GM18498 (cell line): Measurements from ENCODE around the gene COL9A3.

ENCODE experiments used
- ATAC-seq: cut with Tn5 transposase; IDR thresholded peaks from one replicate; pipeline ENCODE4 v1.9.1; 2021; ENCODE audit warnings: mild to moderate bottlenecking, moderate library complexity; ENCODE audit not compliant: unreplicated experiment

The COL9A3 gene

GRCh38 chr20:62796699-62797491 lies 20.0 kb upstream of the COL9A3 start:
- no peak for ATAC-seq

GRCh38 chr20:62797671-62798532 lies 18.9 kb upstream of the COL9A3 start:
- ATAC-seq, result no peak

GRCh38 chr20:62799036-62799435 lies 17.8 kb upstream of the COL9A3 start:
- no peak for ATAC-seq

GRCh38 chr20:62799459-62799858 lies 17.4 kb upstream of the COL9A3 start:
- ATAC-seq, result no peak

GRCh38 chr20:62799873-62800272 lies 17.0 kb upstream of the COL9A3 start:
- no peak for ATAC-seq

GRCh38 chr20:62800314-62801259 lies 16.3 kb upstream of the COL9A3 start:
- no peak for ATAC-seq

GRCh38 chr20:62801284-62802010 lies 15.4 kb upstream of the COL9A3 start:
- ATAC-seq, result no peak

- no peak for ATAC-seq
Observed at GRCh38 chr20:62802026-62802712, 14.7 kb upstream of the COL9A3 start.

GRCh38 chr20:62804021-62804626 lies 12.7 kb upstream of the COL9A3 start:
- no peak for ATAC-seq

- ATAC-seq, result peak; percentile 60
Observed at GRCh38 chr20:62804627-62805154, 12.2 kb upstream of the COL9A3 start, which contains the start of gene OGFR. TSS of gene OGFR (plus strand) at chr20:62804835. CDS start at chr20:62804860, 25 bp downstream.

GRCh38 chr20:62805155-62805710 lies 11.6 kb upstream of the COL9A3 start:
- ATAC-seq, result peak; percentile 32

GRCh38 chr20:62805711-62806382 lies 11.0 kb upstream of the COL9A3 start:
- ATAC-seq, result no peak

GRCh38 chr20:62806383-62807050 lies 10.3 kb upstream of the COL9A3 start:
- no peak for ATAC-seq

- ATAC-seq, result no peak
Observed at GRCh38 chr20:62807444-62808210, 9.2 kb upstream of the COL9A3 start.

- no peak for ATAC-seq
Observed at GRCh38 chr20:62808211-62808865, 8.5 kb upstream of the COL9A3 start.
